Measurements from ENCODE around the gene PTPRF.
"Not testable (repeated sequence)": the region's sequence is repeated elsewhere in the genome, so short reads cannot be mapped to it uniquely, and the experiment has no call there.

PTPRF gene

GRCh38 chr1:43632135-43632670 lies 101.5 kb downstream of the PTPRF start:
- Mint-ChIP-seq H3K27ac (no peak overlapping the region), H3K4me3 (no peak overlapping the region), H3K4me1 (no peaks in the 10 kb centered on the region), H3K27me3 (peaks cover 7% of the 10 kb centered on the region), H3K36me3 (no peaks in the 10 kb centered on the region), H3K9me3 (peaks cover 1% of the 10 kb centered on the region)
- ATAC-seq (ENCODE audit: low read depth) (no peak), DNase-seq (ENCODE audit: low spot score in 2 of 2) (no peak)

GRCh38 chr1:43634721-43635120 lies 104.0 kb downstream of the PTPRF start:
- Mint-ChIP-seq H3K27me3 (peaks cover 10% of the 10 kb centered on the region), H3K27ac (no peak overlapping the region), H3K9me3 (peaks cover 4% of the 10 kb centered on the region), H3K36me3 (peaks cover 2% of the 10 kb centered on the region), H3K4me3 (no peak overlapping the region), H3K4me1 (no peaks in the 10 kb centered on the region)
- no peak for ATAC-seq (ENCODE audit: low read depth)
- DNase-seq (ENCODE audit: low spot score in 2 of 2) = no peak

GRCh38 chr1:43636006-43636641 lies 105.4 kb downstream of the PTPRF start:
- Mint-ChIP-seq H3K27me3 (peaks cover 12% of the 10 kb centered on the region), H3K9me3 (peaks cover 3% of the 10 kb centered on the region), H3K36me3 (peaks cover 2% of the 10 kb centered on the region), H3K4me1 (no peaks in the 10 kb centered on the region), H3K27ac (no peak overlapping the region), H3K4me3 (no peak overlapping the region)
- DNase-seq (ENCODE audit: low spot score in 2 of 2) (no peak), ATAC-seq (ENCODE audit: low read depth) (no peak)

- H3K27ac Mint-ChIP-seq = no peak overlapping the region
- peaks cover 3% of the 10 kb centered on the region for H3K9me3 Mint-ChIP-seq
- ATAC-seq (ENCODE audit: low read depth) (no peak), DNase-seq (ENCODE audit: low spot score in 2 of 2) (no peak)
- H3K36me3 Mint-ChIP-seq = peaks cover 2% of the 10 kb centered on the region
- peaks cover 12% of the 10 kb centered on the region for H3K27me3 Mint-ChIP-seq
- no peak overlapping the region for H3K4me3 Mint-ChIP-seq
- H3K4me1 Mint-ChIP-seq = no peaks in the 10 kb centered on the region
Measured at GRCh38 chr1:43637267-43637666, 106.6 kb downstream of the PTPRF start.

- H3K36me3 Mint-ChIP-seq; ATAC-seq (ENCODE audit: low read depth); H3K4me3 Mint-ChIP-seq; H3K4me1 Mint-ChIP-seq; H3K27ac Mint-ChIP-seq; H3K9me3 Mint-ChIP-seq; DNase-seq (ENCODE audit: low spot score in 2 of 2): not testable (repeated sequence)
- H3K27me3 Mint-ChIP-seq = peaks cover 11% of the 10 kb centered on the region
Measured at GRCh38 chr1:43638381-43638780, 107.7 kb downstream of the PTPRF start.

- no peak for DNase-seq (ENCODE audit: low spot score in 2 of 2)
- no peak overlapping the region for H3K27ac Mint-ChIP-seq
- ATAC-seq (ENCODE audit: low read depth) = no peak
- H3K4me3 Mint-ChIP-seq = no peak overlapping the region
- no peaks in the 10 kb centered on the region for H3K4me1 Mint-ChIP-seq
- H3K9me3 Mint-ChIP-seq = peaks cover 3% of the 10 kb centered on the region
- H3K36me3 Mint-ChIP-seq = peaks cover 2% of the 10 kb centered on the region
- H3K27me3 Mint-ChIP-seq = peaks cover 7% of the 10 kb centered on the region
Measured at GRCh38 chr1:43639976-43640794, 109.5 kb downstream of the PTPRF start.

- H3K27me3 Mint-ChIP-seq = peaks cover 5% of the 10 kb centered on the region
- H3K9me3 Mint-ChIP-seq = no peaks in the 10 kb centered on the region
- DNase-seq (ENCODE audit: low spot score in 2 of 2) (no peak), ATAC-seq (ENCODE audit: low read depth) (no peak)
- no peak overlapping the region for H3K4me3 Mint-ChIP-seq
- H3K36me3 Mint-ChIP-seq = no peaks in the 10 kb centered on the region
- H3K4me1 Mint-ChIP-seq = no peaks in the 10 kb centered on the region
- no peak overlapping the region for H3K27ac Mint-ChIP-seq
Measured at GRCh38 chr1:43644558-43644957, 113.9 kb downstream of the PTPRF start.

- Mint-ChIP-seq H3K9me3 (no peaks in the 10 kb centered on the region), H3K4me3 (no peak overlapping the region), H3K4me1 (no peaks in the 10 kb centered on the region), H3K27me3 (peaks cover 5% of the 10 kb centered on the region), H3K27ac (no peak overlapping the region), H3K36me3 (no peaks in the 10 kb centered on the region)
- ATAC-seq (ENCODE audit: low read depth) (no peak), DNase-seq (ENCODE audit: low spot score in 2 of 2) (no peak)
Measured at GRCh38 chr1:43645461-43645860, 114.8 kb downstream of the PTPRF start.

GRCh38 chr1:43647331-43647730 lies 116.6 kb downstream of the PTPRF start:
- ATAC-seq (ENCODE audit: low read depth); H3K9me3 Mint-ChIP-seq; DNase-seq (ENCODE audit: low spot score in 2 of 2); H3K4me3 Mint-ChIP-seq; H3K36me3 Mint-ChIP-seq; H3K27me3 Mint-ChIP-seq; H3K27ac Mint-ChIP-seq: not testable (repeated sequence)
- peaks cover 12% of the 10 kb centered on the region for H3K4me1 Mint-ChIP-seq

- Mint-ChIP-seq H3K27ac (no peak overlapping the region), H3K27me3 (peaks cover 1% of the 10 kb centered on the region), H3K4me3 (peak overlapping the region; percentile 71), H3K4me1 (peaks cover 16% of the 10 kb centered on the region), H3K9me3 (no peaks in the 10 kb centered on the region), H3K36me3 (peaks cover 3% of the 10 kb centered on the region)
- DNase-seq (ENCODE audit: low spot score in 2 of 2) (no peak), ATAC-seq (ENCODE audit: low read depth) (no peak)
Measured at GRCh38 chr1:43648221-43648847, 117.7 kb downstream of the PTPRF start.

GRCh38 chr1:43648876-43649477 lies 118.3 kb downstream of the PTPRF start:
- ATAC-seq (ENCODE audit: low read depth) = no peak
- peak overlapping the region; percentile 90 for H3K4me3 Mint-ChIP-seq
- peaks cover 20% of the 10 kb centered on the region for H3K4me1 Mint-ChIP-seq
- H3K27me3 Mint-ChIP-seq = peaks cover 1% of the 10 kb centered on the region
- peaks cover 7% of the 10 kb centered on the region for H3K36me3 Mint-ChIP-seq
- H3K27ac Mint-ChIP-seq = peak overlapping the region; percentile 85
- no peak for DNase-seq (ENCODE audit: low spot score in 2 of 2)
- no peaks in the 10 kb centered on the region for H3K9me3 Mint-ChIP-seq

GRCh38 chr1:43650310-43651085 lies 119.8 kb downstream of the PTPRF start:
- Mint-ChIP-seq H3K9me3 (no peaks in the 10 kb centered on the region), H3K27ac (peak overlapping the region; percentile 85), H3K27me3 (peaks cover 1% of the 10 kb centered on the region), H3K36me3 (peaks cover 10% of the 10 kb centered on the region), H3K4me1 (peaks cover 24% of the 10 kb centered on the region), H3K4me3 (peak overlapping the region; percentile 90)
- ATAC-seq (ENCODE audit: low read depth) (peak; percentile 72), DNase-seq (ENCODE audit: low spot score in 2 of 2) (peak; percentile 83 to 89)

- ATAC-seq (ENCODE audit: low read depth) (no peak), DNase-seq (ENCODE audit: low spot score in 2 of 2) (no peak)
- H3K27ac Mint-ChIP-seq = peak overlapping the region; percentile 85
- H3K36me3 Mint-ChIP-seq = peaks cover 10% of the 10 kb centered on the region
- peaks cover 1% of the 10 kb centered on the region for H3K27me3 Mint-ChIP-seq
- peaks cover 24% of the 10 kb centered on the region for H3K4me1 Mint-ChIP-seq
- H3K4me3 Mint-ChIP-seq = peak overlapping the region; percentile 90
- no peaks in the 10 kb centered on the region for H3K9me3 Mint-ChIP-seq
Measured at GRCh38 chr1:43651188-43651587, 120.5 kb downstream of the PTPRF start.
